GM18507 (cell line): ENCODE measurements around the gene VAV1.
A peak's percentile ranks its signal among the peaks of the same experiment; 100 is the strongest.

ENCODE experiments used
- DNase-seq: peaks from one replicate; pipeline ENCODE4 v3.0.0; 2011; ENCODE audit warnings: low read depth; ENCODE audit not compliant: insufficient read length; ENCODE audit errors: extremely low spot score
- FAIRE-seq: peaks from 2 replicates; lab custom pipeline; 2011; peaks lifted over from hg19 to GRCh38; lab: Jason Lieb, UNC

Gene VAV1

GRCh38 chr19:6833166-6833790, 60.8 kb downstream of the VAV1 start:
- DNase-seq (no peak), FAIRE-seq (no peak)

GRCh38 chr19:6834433-6834832, 61.9 kb downstream of the VAV1 start:
- no peak for DNase-seq
- FAIRE-seq = no peak

- no peak for DNase-seq
- no peak for FAIRE-seq
Observed at GRCh38 chr19:6835501-6835900, 63.0 kb downstream of the VAV1 start.

- DNase-seq (no peak), FAIRE-seq (no peak)
Observed at GRCh38 chr19:6837525-6837924, 65.0 kb downstream of the VAV1 start.

- DNase-seq = no peak
- FAIRE-seq = no peak
Observed at GRCh38 chr19:6838062-6838655, 65.7 kb downstream of the VAV1 start.

GRCh38 chr19:6842871-6843607, 70.5 kb downstream of the VAV1 start:
- FAIRE-seq = peak; percentile 12
- no peak for DNase-seq

- no peak for FAIRE-seq
- DNase-seq = no peak
Observed at GRCh38 chr19:6847828-6848200, 75.3 kb downstream of the VAV1 start.

- FAIRE-seq (no peak), DNase-seq (no peak)
Observed at GRCh38 chr19:6848986-6849385, 76.5 kb downstream of the VAV1 start.

- DNase-seq (no peak), FAIRE-seq (no peak)
Observed at GRCh38 chr19:6849876-6850275, 77.4 kb downstream of the VAV1 start.

GRCh38 chr19:6851359-6851758, 78.9 kb downstream of the VAV1 start:
- FAIRE-seq (no peak), DNase-seq (no peak)

- DNase-seq (no peak), FAIRE-seq (no peak)
Observed at GRCh38 chr19:6852001-6852400, 79.5 kb downstream of the VAV1 start.

- DNase-seq (no peak), FAIRE-seq (no peak)
Observed at GRCh38 chr19:6853868-6854267, 81.4 kb downstream of the VAV1 start.

GRCh38 chr19:6854758-6855157, 82.2 kb downstream of the VAV1 start:
- no peak for FAIRE-seq
- no peak for DNase-seq

- FAIRE-seq (no peak), DNase-seq (no peak)
Observed at GRCh38 chr19:6856749-6857372, 84.4 kb downstream of the VAV1 start.

GRCh38 chr19:6861683-6862286, 89.3 kb downstream of the VAV1 start:
- no peak for FAIRE-seq
- DNase-seq = no peak

GRCh38 chr19:6862673-6863078, 90.2 kb downstream of the VAV1 start:
- peak; percentile 93 for FAIRE-seq
- DNase-seq = peak; percentile 75

- FAIRE-seq (no peak), DNase-seq (no peak)
Observed at GRCh38 chr19:6864325-6864940, 91.9 kb downstream of the VAV1 start.

- FAIRE-seq = no peak
- no peak for DNase-seq
Observed at GRCh38 chr19:6865849-6866248, 93.3 kb downstream of the VAV1 start.

- FAIRE-seq (no peak), DNase-seq (no peak)
Observed at GRCh38 chr19:6866741-6867151, 94.2 kb downstream of the VAV1 start.

- FAIRE-seq = no peak
Observed at GRCh38 chr19:6868351-6868750, 95.8 kb downstream of the VAV1 start.

More at GRCh38 chr19:6868351-6868750, 95.8 kb downstream of the VAV1 start:
- no peak for DNase-seq
